GDM1 (cell line): ENCODE results near the gene APOC1.
"Not testable (repeated sequence)": the region's sequence is repeated elsewhere in the genome, so short reads cannot be mapped to it uniquely, and the experiment has no call there.

ENCODE experiments used
- DNase-seq: peaks from one replicate; lab custom pipeline; 2025; lab: John Stamatoyannopoulos, UW

The APOC1 gene

DNA sequence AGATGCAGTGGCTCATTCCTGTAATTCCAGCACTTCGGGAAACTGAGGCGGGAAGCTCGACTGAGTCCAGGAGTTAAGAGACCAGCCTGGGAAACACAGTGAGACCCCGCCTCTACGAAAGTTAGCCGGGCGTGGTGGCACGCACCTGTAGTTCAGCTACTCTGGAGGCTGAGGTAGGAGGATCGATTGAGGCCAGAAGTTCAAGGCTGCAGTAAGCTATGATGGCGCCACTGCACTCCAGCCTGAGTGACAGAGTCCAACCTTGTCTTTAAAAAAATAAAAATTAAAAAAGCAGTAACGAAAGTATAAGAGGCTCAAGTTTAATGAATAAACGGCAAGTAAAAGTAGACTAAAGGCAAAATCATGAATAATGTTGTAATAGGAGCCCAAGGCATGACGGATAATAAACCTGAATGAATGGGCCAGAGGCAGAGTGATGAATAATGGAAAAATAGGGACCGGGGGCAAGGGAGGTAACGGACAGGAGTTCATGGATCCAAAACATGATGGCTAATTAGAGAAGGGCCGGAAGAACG, 24.5 kb upstream of the APOC1 start:
- no peak for DNase-seq

DNA sequence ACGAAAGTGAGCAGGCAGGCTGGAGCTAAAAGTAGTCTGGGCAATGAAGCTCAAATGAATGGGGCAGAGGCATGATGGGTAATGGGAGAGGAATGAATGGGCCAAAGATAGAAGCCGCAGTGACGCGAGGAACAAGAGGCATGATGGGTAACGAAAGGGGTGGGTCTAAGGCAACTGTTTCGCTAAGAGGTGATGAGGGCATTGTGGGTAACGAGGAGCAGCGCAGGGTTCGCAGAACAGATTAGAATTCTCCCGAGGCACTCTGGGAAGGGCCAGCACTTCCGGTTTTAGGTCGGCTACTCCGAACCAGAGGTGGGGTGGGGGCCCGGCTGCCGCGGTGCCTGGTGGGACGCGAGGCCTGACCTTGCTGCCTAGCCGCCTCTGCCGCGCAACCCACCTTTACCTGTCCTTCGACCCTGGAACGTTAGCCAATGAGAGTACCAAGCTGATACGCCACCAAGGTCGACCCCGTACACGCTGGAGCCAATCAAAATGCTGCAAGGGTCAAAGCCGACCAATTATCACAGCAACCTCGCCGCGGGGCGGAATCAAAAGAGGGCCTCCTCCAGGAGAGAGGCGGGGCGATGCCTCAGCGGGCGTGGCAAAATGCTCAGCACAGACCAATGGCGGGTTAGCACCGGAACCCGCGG, 23.9 kb upstream of the APOC1 start:
- peak; percentile 100 for DNase-seq

DNA sequence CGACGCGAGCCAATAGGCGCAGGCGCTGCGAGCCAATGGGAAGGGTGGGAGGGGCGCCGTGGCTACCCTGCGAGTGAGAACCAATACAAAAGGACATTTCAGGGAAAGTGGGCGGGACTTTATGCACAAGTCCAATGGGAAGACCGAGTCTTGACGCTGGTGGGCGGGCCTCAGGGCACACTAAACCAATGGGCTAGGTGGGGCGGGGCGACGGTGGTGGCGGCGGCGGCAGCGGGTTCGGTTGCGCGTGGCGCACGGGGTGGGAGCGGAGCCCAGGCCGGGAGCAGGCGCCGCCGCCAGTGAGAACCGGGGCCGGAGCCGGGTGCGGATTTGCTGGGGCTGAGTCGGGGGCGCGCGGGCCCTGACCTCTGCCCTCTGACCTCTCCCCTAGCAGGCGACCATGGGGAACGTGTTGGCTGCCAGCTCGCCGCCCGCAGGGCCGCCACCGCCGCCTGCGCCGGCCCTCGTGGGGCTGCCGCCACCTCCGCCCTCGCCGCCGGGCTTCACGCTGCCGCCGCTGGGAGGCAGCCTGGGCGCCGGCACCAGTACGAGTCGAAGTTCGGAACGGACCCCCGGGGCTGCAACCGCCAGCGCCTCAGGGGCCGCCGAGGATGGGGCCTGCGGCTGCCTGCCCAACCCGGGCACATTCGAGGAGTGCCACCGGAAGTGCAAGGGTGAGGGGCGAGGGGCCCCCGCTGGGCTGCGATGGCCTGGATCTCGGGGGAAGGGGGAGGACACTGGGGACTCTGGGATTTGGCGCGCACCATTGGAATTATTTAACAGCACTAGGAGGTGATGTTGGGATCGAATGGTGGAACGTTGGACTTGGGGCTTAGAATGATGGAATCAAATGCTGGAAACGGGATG, 23.2 kb upstream of the APOC1 start, which contains the start of gene TOMM40:
TOMM40 (plus strand) TSS at position 239 of the 867 bp plus-strand sequence; CDS start at position 401, 162 bp downstream.
- DNase-seq, result no peak

DNA sequence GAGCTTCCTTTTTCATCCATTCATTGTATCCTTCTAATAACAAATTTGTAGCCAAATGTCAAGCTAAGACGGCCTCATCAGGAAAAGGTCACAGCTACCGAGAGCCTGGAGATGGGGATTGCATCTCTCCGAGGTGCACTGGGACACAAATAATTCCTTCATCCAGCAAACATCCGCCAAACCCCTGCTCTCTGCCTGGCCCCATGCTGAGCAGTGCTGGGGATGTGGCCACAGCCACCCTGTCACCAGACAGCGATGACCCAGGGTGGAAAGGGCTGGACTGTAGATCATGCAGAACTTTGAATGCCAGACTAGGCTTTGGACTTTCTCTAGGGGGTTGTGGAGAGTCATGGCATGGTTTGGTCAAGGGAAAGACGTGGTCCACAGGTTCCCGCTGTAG, 21.5 kb upstream of the APOC1 start:
- no peak for DNase-seq

DNA sequence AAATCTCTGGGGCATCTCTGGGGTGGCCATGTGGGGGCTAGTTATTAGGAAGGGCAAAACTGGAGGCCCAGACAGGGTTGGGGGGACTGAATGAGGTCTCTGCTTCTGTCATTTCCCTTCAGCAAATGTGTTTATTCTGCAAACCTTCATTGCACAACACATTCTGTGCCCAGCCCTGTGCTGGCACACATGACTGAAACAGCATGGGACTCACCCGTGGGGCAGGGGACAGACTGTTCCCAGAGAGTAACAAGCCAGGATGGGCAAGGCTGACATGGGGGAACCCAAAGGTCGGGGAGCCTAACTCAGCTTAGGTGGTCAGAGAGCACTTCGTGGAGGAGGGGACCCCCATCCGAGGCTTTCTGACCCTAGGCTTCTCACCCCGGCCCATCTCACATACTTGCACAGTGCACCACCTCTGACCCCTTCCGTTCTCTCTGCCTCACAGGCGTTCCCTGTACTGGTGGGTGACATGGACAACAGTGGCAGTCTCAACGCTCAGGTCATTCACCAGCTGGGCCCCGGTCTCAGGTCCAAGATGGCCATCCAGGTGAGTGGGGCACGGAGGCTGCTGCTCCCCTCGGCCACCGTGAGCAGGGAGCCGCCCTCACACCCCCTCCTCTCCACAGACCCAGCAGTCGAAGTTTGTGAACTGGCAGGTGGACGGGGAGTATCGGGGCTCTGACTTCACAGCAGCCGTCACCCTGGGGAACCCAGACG, 20.9 kb upstream of the APOC1 start:
- no peak for DNase-seq

DNA sequence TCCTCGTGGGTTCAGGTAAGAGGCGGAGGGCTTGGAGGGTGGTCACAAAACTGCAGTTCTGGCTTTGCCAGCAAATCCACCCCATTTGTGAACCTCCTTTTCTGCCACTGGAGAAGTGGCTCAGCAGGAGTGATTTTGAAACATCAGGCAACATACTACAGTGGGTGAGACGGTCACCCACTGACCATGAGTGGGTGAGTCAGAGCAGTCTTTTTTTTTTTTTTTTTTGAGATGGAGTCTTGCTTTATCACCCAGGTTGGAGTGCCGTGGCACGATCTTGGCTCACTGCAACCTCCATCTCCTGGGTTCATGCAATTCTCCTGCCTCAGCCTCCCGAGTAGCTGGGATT, 20.4 kb upstream of the APOC1 start:
- DNase-seq, result no peak

DNA sequence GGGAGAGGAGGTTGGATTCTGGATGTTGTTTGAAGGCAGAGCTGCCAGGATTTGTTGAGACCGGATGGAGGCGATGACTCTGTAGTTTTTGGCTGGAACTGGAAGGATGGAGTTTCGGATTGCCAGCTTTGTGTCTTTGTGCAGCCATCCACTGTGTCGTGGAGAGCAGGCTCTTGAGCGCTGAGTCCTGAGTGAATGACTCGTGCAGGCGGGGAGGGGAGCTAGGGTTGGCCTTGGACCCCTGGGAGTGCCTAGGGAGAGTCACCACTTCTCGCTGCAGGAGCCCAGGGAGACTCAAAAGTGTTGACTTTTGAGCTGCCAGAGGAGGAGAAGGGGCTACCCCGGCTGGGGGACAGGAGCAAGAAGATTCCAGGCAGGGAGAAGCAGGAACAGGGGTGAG, 19.5 kb upstream of the APOC1 start:
- DNase-seq, result no peak

DNA sequence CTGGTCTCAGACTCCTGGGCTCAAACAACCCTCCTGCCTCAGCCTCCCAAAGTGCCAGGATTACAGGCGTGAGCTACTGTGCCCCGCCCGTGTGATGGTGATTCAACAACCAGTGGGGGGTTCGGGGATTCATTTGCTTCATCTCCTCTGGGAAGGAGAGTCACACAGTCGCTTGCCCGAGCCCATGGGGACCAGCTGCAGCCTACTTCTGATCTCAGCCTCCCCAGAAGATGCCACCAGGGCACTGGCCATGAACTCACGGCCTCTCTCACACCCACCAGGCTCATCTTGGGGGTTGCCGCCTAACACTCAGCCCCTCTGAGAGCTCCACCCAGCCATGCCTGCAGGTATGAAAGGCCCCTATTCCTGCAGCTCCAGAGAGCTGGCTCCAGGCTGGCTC, 16.6 kb upstream of the APOC1 start:
- no peak for DNase-seq

DNA sequence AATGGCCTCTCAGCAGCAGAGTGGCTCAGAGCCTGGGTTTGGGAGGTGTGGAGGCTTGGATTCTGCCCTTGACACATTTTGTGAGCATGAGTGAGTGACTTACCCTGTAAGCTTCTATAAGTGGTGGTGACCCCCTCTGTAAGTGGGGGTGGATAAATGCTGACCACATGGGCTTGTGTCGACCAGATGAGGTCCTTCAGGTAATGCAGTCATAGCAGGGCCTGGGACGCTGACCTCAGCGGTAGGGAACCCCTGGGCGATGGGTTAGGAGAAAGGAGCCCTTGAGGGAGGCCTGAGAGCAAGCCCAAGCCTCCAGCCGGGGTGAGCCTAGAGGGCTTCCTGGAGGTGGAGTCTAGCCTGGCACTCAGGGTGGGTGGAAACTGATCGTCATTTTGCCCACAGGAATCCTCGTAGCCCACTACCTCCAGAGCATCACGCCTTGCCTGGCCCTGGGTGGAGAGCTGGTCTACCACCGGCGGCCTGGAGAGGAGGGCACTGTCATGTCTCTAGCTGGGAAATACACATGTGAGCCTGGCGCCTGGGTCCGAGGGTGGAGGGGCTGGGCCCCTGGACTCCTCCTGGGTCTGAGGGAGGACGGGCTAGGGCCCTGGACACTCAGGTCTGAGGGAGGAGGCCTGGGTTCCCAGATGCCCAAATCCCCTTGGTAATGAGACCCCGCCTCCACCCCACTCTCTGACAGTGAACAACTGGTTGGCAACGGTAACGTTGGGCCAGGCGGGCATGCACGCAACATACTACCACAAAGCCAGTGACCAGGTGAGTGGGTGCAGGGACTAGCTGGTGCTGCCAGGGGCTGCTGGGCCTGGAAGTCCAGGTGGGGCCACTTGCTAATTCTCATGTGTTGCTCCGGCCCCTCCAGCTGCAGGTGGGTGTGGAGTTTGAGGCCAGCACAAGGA, 13.8 kb upstream of the APOC1 start:
- DNase-seq, result no peak

DNA sequence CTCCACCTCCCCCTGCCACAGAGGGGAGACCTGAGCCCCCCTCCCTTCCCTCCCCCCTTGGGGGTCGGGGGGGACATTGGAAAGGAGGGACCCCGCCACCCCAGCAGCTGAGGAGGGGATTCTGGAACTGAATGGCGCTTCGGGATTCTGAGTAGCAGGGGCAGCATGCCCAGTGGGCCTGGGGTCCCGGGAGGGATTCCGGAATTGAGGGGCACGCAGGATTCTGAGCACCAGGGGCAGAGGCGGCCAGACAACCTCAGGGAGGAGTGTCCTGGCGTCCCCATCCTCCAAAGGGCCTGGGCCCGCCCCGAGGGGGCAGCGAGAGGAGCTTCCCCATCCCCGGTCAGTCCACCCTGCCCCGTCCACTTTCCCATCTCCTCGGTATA, 11.2 kb upstream of the APOC1 start:
- DNase-seq, result no peak

DNA sequence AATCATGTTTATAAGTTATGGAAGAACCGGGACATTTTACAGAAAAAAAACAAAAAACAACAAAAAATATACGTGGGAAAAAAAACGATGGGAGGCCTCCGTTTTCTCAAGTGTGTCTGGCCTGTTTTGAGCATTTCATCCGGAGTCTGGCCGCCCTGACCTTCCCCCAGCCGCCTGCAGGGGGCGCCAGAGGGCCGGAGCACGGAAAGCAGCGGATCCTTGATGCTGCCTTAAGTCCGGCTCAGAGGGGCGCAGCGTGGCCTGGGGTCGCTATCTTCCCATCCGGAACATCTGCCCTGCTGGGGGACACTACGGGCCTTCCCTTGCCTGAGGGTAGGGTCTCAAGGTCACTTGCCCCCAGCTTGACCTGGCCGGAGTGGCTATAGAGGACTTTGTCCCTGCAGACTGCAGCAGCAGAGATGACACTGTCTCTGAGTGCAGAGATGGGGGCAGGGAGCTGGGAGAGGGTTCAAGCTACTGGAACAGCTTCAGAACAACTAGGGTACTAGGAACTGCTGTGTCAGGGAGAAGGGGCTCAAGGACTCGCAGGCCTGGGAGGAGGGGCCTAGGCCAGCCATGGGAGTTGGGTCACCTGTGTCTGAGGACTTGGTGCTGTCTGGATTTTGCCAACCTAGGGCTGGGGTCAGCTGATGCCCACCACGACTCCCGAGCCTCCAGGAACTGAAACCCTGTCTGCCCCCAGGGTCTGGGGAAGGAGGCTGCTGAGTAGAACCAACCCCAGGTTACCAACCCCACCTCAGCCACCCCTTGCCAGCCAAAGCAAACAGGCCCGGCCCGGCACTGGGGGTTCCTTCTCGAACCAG, 10.6 kb upstream of the APOC1 start:
- DNase-seq, result peak; percentile 38

DNA sequence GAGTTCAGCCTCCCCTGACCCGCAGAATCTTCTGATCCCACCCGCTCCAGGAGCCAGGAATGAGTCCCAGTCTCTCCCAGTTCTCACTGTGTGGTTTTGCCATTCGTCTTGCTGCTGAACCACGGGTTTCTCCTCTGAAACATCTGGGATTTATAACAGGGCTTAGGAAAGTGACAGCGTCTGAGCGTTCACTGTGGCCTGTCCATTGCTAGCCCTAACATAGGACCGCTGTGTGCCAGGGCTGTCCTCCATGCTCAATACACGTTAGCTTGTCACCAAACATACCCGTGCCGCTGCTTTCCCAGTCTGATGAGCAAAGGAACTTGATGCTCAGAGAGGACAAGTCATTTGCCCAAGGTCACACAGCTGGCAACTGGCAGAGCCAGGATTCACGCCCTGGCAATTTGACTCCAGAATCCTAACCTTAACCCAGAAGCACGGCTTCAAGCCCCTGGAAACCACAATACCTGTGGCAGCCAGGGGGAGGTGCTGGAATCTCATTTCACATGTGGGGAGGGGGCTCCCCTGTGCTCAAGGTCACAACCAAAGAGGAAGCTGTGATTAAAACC, 9.9 kb upstream of the APOC1 start:
- no peak for DNase-seq

DNA sequence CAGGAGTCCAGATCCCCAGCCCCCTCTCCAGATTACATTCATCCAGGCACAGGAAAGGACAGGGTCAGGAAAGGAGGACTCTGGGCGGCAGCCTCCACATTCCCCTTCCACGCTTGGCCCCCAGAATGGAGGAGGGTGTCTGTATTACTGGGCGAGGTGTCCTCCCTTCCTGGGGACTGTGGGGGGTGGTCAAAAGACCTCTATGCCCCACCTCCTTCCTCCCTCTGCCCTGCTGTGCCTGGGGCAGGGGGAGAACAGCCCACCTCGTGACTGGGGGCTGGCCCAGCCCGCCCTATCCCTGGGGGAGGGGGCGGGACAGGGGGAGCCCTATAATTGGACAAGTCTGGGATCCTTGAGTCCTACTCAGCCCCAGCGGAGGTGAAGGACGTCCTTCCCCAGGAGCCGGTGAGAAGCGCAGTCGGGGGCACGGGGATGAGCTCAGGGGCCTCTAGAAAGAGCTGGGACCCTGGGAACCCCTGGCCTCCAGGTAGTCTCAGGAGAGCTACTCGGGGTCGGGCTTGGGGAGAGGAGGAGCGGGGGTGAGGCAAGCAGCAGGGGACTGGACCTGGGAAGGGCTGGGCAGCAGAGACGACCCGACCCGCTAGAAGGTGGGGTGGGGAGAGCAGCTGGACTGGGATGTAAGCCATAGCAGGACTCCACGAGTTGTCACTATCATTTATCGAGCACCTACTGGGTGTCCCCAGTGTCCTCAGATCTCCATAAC, 8.8 kb upstream of the APOC1 start, which contains the start of gene APOE:
APOE (plus strand) TSS at position 360 of the 724 bp plus-strand sequence. CDS start 829 bp downstream, outside the sequence.
- DNase-seq, result no peak

DNA sequence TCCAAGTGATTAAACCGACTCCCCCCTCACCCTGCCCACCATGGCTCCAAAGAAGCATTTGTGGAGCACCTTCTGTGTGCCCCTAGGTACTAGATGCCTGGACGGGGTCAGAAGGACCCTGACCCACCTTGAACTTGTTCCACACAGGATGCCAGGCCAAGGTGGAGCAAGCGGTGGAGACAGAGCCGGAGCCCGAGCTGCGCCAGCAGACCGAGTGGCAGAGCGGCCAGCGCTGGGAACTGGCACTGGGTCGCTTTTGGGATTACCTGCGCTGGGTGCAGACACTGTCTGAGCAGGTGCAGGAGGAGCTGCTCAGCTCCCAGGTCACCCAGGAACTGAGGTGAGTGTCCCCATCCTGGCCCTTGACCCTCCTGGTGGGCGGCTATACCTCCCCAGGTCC, 6.8 kb upstream of the APOC1 start:
- DNase-seq, result no peak

DNA sequence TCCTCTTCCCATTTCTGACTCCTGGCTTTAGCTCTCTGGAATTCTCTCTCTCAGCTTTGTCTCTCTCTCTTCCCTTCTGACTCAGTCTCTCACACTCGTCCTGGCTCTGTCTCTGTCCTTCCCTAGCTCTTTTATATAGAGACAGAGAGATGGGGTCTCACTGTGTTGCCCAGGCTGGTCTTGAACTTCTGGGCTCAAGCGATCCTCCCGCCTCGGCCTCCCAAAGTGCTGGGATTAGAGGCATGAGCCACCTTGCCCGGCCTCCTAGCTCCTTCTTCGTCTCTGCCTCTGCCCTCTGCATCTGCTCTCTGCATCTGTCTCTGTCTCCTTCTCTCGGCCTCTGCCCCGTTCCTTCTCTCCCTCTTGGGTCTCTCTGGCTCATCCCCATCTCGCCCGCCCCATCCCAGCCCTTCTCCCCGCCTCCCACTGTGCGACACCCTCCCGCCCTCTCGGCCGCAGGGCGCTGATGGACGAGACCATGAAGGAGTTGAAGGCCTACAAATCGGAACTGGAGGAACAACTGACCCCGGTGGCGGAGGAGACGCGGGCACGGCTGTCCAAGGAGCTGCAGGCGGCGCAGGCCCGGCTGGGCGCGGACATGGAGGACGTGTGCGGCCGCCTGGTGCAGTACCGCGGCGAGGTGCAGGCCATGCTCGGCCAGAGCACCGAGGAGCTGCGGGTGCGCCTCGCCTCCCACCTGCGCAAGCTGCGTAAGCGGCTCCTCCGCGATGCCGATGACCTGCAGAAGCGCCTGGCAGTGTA, 6.2 kb upstream of the APOC1 start:
- no peak for DNase-seq

DNA sequence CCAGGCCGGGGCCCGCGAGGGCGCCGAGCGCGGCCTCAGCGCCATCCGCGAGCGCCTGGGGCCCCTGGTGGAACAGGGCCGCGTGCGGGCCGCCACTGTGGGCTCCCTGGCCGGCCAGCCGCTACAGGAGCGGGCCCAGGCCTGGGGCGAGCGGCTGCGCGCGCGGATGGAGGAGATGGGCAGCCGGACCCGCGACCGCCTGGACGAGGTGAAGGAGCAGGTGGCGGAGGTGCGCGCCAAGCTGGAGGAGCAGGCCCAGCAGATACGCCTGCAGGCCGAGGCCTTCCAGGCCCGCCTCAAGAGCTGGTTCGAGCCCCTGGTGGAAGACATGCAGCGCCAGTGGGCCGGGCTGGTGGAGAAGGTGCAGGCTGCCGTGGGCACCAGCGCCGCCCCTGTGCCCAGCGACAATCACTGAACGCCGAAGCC, 5.6 kb upstream of the APOC1 start:
- no peak for DNase-seq

DNA sequence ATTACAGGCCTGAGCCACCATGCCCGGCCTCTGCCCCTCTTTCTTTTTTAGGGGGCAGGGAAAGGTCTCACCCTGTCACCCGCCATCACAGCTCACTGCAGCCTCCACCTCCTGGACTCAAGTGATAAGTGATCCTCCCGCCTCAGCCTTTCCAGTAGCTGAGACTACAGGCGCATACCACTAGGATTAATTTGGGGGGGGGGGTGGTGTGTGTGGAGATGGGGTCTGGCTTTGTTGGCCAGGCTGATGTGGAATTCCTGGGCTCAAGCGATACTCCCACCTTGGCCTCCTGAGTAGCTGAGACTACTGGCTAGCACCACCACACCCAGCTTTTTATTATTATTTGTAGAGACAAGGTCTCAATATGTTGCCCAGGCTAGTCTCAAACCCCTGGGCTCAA, 4.6 kb upstream of the APOC1 start:
- no peak for DNase-seq

DNA sequence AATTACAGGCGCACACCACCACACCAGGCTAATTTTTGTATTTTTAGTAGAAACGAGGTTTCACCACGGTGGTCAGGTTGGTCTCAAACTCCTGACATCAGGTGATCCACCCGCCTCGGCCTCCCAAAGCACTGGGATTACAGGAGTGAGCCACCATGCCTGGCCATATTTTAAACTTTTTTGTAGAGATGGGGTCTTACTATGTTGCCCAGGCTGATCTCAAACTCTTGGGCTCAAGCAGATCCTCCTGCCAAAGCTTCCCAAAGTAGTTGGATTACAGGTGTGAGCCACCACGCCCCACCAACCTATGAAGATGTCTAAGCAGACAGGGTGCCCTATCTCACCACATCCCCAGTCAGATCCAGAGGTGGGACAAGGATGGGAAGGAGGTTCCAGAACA, 2.5 kb upstream of the APOC1 start:
- not testable (repeated sequence) for DNase-seq

DNA sequence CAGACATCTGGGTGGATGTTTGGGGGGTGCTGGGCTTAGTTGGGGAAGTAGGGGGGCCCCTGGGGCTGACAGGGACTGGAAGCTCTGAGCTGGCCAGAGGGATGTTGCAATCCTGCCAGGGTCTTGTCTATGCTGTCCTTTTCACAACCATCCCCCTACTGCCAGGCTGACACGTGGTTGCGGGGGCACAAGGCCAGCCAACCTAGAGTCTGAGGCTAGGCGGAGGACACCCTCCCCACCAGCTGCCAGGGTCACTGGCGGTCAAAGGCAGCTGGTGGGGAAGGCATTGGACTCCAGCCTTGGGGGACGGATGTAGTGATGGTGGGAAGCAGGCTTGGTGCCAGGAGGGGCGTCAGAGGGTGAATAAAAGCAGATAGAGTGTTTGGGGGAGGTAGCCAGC, 1.6 kb upstream of the APOC1 start:
- DNase-seq, result no peak
